GM23338 (cell line): ENCODE measurements around the gene U2AF1L4. TPM values are rescaled to one million over a fixed set of nuclear protein-coding genes. Genes with fewer than 3 reads are reported as not detected.

Experiments used
- ATAC-seq: fragments of 200-7000 bp; cut with Tn5 transposase; 3 replicates; pipeline ENCODE4 v1.9.1; 2020
- DNase-seq: peaks from one replicate; pipeline ENCODE4 v3.0.0-alpha.2; 2015; ENCODE audit warnings: low spot score
- H2AFZ ChIP-seq: fragments of 200-600 bp; sonication (generic); 2 replicates; pipeline ENCODE4 v1.8.0; 2016; ENCODE audit warnings: antibody characterized with exemption, mild to moderate bottlenecking, moderate library complexity
- H3F3A ChIP-seq: fragments of 200-600 bp; sonication (generic); replicated peaks from 2 replicates; pipeline ENCODE4 v1.8.0; 2017; ENCODE audit warnings: antibody characterized with exemption, mixed run types, low read depth
- H3K27ac ChIP-seq: fragments of 200-600 bp; sonication (generic); 2 replicates; pipeline ENCODE4 v1.6.1; 2016; ENCODE audit warnings: low read depth
- H3K27me3 ChIP-seq: fragments of 200-600 bp; sonication (generic); 2 replicates; pipeline ENCODE4 v1.8.0; 2016; ENCODE audit warnings: mild to moderate bottlenecking, mixed run types, moderate library complexity; ENCODE audit not compliant: insufficient read depth
- H3K36me3 ChIP-seq: fragments of 200-600 bp; sonication (generic); 2 replicates; pipeline ENCODE4 v1.8.0; 2016; ENCODE audit warnings: mild to moderate bottlenecking; ENCODE audit not compliant: insufficient read depth
- H3K4me1 ChIP-seq: fragments of 200-600 bp; sonication (generic); 2 replicates; pipeline ENCODE4 v1.8.0; 2016; ENCODE audit warnings: mild to moderate bottlenecking, moderate library complexity; ENCODE audit not compliant: insufficient read depth
- H3K4me2 ChIP-seq: fragments of 200-600 bp; sonication (generic); 2 replicates; pipeline ENCODE4 v1.7.1; 2017; ENCODE audit warnings: mixed run types
- H3K4me3 ChIP-seq: fragments of 200-600 bp; sonication (generic); 2 replicates; pipeline ENCODE4 v1.6.1; 2016; ENCODE audit warnings: mixed run types
- H3K79me2 ChIP-seq: fragments of 200-600 bp; sonication (generic); replicated peaks from 2 replicates; pipeline ENCODE4 v1.8.0; 2017; ENCODE audit warnings: mild to moderate bottlenecking; ENCODE audit not compliant: insufficient read depth
- H3K9me2 ChIP-seq: fragments of 200-600 bp; sonication (generic); 2 replicates; pipeline ENCODE4 v1.8.0; 2017; ENCODE audit not compliant: insufficient read depth
- H4K20me1 ChIP-seq: fragments of 200-600 bp; sonication (generic); replicated peaks from 2 replicates; pipeline ENCODE4 v1.8.0; 2017; ENCODE audit warnings: mild to moderate bottlenecking; ENCODE audit not compliant: insufficient read depth
- H3K27ac Mint-ChIP-seq: 2 replicates; pipeline ENCODE4 v1.8.0; 2020; ENCODE audit warnings: inconsistent platforms, mild to moderate bottlenecking, moderate library complexity, mixed read lengths
- H3K27me3 Mint-ChIP-seq: 3 replicates; pipeline ENCODE4 v1.8.0; 2022; ENCODE audit warnings: low read depth, mild to moderate bottlenecking, moderate library complexity, mixed read lengths, inconsistent platforms; ENCODE audit not compliant: insufficient read depth, poor library complexity
- H3K36me3 Mint-ChIP-seq: 3 replicates; pipeline ENCODE4 v1.8.0; 2021; ENCODE audit warnings: low read depth, mild to moderate bottlenecking, inconsistent platforms, moderate library complexity, mixed read lengths
- H3K4me1 Mint-ChIP-seq: 3 replicates; pipeline ENCODE4 v1.8.0; 2020; ENCODE audit warnings: mild to moderate bottlenecking, inconsistent platforms, mixed read lengths
- H3K4me3 Mint-ChIP-seq: 3 replicates; pipeline ENCODE4 v1.8.0; 2021; ENCODE audit warnings: moderate library complexity, mild to moderate bottlenecking, inconsistent platforms, mixed read lengths
- H3K9me3 Mint-ChIP-seq: 3 replicates; pipeline ENCODE4 v1.8.0; 2020; ENCODE audit warnings: moderate library complexity, mild to moderate bottlenecking, inconsistent platforms, mixed read lengths
- CREB1 ChIP-seq: fragments of 250-450 bp; sonication (Bioruptor Pico); IDR thresholded peaks from 2 replicates; pipeline ENCODE4 v1.5.0; 2020; ENCODE audit warnings: low read depth, mild to moderate bottlenecking, moderate library complexity
- EZH2phosphoT487 ChIP-seq: fragments of 200-600 bp; sonication (generic); IDR thresholded peaks from one replicate; pipeline ENCODE4 v1.8.1; 2018; ENCODE audit warnings: antibody characterized with exemption; ENCODE audit not compliant: unreplicated experiment
- JUNB ChIP-seq: IDR thresholded peaks from one replicate; pipeline ENCODE4 v1.6.1; 2016; ENCODE audit warnings: antibody characterized with exemption; ENCODE audit not compliant: unreplicated experiment
- NANOG ChIP-seq: IDR thresholded peaks from 2 replicates; pipeline ENCODE4 v1.6.1; 2016; ENCODE audit warnings: antibody characterized with exemption, borderline replicate concordance
- POLR2AphosphoS5 ChIP-seq: IDR thresholded peaks from 2 replicates; pipeline ENCODE4 v1.6.1; 2016; ENCODE audit warnings: antibody characterized with exemption, low read depth
- ZNF114 ChIP-seq: fragments of 250-450 bp; sonication (Bioruptor Pico); IDR thresholded peaks from 2 replicates; pipeline ENCODE4 v1.5.0; 2020; ENCODE audit warnings: mild to moderate bottlenecking, moderate library complexity
- ZNF331 ChIP-seq: fragments of 250-450 bp; sonication (Bioruptor Pico); IDR thresholded peaks from 2 replicates; pipeline ENCODE4 v1.5.0; 2020; ENCODE audit warnings: low read depth, mild to moderate bottlenecking, moderate library complexity
- polyA plus RNA-seq: library from polyadenylated mRNA; unstranded; fragments of >200 nt; fragmentation: Nextera tagmentation; extraction: Ambion mirVana; gene quantifications from 2 replicates; pipeline ENCODE4 v1.2.1, GENCODE V29; 2016
- total RNA-seq: library from RNA; depleted of rRNA; stranded (reverse); fragments of >200 nt; shearing (Covaris generic); gene quantifications from 2 replicates; pipeline ENCODE4 v1.2.3, GENCODE V29; 2014
- TF ChIP-seq, protein P1 (sequence below): IDR thresholded peaks from one replicate; pipeline ENCODE4 v1.6.1; 2018; ENCODE audit warnings: antibody characterized with exemption; ENCODE audit not compliant: unreplicated experiment
- TF ChIP-seq, protein P2 (sequence below): fragments of 250-450 bp; sonication (Bioruptor Pico); IDR thresholded peaks from 2 replicates; pipeline ENCODE4 v1.5.0; 2020; ENCODE audit warnings: mild to moderate bottlenecking, moderate library complexity

U2AF1L4 gene
- total and polyA plus RNA-seq, 2 experiments from 2014 or later: 13.1 to 23.7 TPM

- no peak for DNase-seq
- Histone ChIP-seq H3K79me2 (no peaks in the 10 kb centered on the region), H3K4me2 (no peak overlapping the region), H3K9me2 (no peaks in the 10 kb centered on the region), H3K27ac (no peak overlapping the region), H3K36me3 (peaks cover 29% of the 10 kb centered on the region; the same call in 1 of the 2 replicates), H3F3A (no peaks in the 10 kb centered on the region), H3K4me3 (no peak overlapping the region), H3K27me3 (no peaks in the 10 kb centered on the region), H3K4me1 (no peaks in the 10 kb centered on the region), H2AFZ (no peak overlapping the region), H4K20me1 (peaks cover 5% of the 10 kb centered on the region)
- Mint-ChIP-seq H3K36me3 (peaks cover 77% of the 10 kb centered on the region), H3K27ac (no peak overlapping the region), H3K4me1 (no peaks in the 10 kb centered on the region), H3K4me3 (no peak overlapping the region), H3K27me3 (peaks cover 13% of the 10 kb centered on the region), H3K9me3 (no peaks in the 10 kb centered on the region)
- no peak for TF ChIP-seq CREB1 (CRISPR knock-in tag)
- TF ChIP-seq ZNF331: no peak
- no peak for TF ChIP-seq NANOG
- TF ChIP-seq EZH2phosphoT487: no peak
- TF ChIP-seq POLR2AphosphoS5: no peak
- TF ChIP-seq, protein P1, sequence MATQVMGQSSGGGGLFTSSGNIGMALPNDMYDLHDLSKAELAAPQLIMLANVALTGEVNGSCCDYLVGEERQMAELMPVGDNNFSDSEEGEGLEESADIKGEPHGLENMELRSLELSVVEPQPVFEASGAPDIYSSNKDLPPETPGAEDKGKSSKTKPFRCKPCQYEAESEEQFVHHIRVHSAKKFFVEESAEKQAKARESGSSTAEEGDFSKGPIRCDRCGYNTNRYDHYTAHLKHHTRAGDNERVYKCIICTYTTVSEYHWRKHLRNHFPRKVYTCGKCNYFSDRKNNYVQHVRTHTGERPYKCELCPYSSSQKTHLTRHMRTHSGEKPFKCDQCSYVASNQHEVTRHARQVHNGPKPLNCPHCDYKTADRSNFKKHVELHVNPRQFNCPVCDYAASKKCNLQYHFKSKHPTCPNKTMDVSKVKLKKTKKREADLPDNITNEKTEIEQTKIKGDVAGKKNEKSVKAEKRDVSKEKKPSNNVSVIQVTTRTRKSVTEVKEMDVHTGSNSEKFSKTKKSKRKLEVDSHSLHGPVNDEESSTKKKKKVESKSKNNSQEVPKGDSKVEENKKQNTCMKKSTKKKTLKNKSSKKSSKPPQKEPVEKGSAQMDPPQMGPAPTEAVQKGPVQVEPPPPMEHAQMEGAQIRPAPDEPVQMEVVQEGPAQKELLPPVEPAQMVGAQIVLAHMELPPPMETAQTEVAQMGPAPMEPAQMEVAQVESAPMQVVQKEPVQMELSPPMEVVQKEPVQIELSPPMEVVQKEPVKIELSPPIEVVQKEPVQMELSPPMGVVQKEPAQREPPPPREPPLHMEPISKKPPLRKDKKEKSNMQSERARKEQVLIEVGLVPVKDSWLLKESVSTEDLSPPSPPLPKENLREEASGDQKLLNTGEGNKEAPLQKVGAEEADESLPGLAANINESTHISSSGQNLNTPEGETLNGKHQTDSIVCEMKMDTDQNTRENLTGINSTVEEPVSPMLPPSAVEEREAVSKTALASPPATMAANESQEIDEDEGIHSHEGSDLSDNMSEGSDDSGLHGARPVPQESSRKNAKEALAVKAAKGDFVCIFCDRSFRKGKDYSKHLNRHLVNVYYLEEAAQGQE: no peak
- TF ChIP-seq, protein P2, sequence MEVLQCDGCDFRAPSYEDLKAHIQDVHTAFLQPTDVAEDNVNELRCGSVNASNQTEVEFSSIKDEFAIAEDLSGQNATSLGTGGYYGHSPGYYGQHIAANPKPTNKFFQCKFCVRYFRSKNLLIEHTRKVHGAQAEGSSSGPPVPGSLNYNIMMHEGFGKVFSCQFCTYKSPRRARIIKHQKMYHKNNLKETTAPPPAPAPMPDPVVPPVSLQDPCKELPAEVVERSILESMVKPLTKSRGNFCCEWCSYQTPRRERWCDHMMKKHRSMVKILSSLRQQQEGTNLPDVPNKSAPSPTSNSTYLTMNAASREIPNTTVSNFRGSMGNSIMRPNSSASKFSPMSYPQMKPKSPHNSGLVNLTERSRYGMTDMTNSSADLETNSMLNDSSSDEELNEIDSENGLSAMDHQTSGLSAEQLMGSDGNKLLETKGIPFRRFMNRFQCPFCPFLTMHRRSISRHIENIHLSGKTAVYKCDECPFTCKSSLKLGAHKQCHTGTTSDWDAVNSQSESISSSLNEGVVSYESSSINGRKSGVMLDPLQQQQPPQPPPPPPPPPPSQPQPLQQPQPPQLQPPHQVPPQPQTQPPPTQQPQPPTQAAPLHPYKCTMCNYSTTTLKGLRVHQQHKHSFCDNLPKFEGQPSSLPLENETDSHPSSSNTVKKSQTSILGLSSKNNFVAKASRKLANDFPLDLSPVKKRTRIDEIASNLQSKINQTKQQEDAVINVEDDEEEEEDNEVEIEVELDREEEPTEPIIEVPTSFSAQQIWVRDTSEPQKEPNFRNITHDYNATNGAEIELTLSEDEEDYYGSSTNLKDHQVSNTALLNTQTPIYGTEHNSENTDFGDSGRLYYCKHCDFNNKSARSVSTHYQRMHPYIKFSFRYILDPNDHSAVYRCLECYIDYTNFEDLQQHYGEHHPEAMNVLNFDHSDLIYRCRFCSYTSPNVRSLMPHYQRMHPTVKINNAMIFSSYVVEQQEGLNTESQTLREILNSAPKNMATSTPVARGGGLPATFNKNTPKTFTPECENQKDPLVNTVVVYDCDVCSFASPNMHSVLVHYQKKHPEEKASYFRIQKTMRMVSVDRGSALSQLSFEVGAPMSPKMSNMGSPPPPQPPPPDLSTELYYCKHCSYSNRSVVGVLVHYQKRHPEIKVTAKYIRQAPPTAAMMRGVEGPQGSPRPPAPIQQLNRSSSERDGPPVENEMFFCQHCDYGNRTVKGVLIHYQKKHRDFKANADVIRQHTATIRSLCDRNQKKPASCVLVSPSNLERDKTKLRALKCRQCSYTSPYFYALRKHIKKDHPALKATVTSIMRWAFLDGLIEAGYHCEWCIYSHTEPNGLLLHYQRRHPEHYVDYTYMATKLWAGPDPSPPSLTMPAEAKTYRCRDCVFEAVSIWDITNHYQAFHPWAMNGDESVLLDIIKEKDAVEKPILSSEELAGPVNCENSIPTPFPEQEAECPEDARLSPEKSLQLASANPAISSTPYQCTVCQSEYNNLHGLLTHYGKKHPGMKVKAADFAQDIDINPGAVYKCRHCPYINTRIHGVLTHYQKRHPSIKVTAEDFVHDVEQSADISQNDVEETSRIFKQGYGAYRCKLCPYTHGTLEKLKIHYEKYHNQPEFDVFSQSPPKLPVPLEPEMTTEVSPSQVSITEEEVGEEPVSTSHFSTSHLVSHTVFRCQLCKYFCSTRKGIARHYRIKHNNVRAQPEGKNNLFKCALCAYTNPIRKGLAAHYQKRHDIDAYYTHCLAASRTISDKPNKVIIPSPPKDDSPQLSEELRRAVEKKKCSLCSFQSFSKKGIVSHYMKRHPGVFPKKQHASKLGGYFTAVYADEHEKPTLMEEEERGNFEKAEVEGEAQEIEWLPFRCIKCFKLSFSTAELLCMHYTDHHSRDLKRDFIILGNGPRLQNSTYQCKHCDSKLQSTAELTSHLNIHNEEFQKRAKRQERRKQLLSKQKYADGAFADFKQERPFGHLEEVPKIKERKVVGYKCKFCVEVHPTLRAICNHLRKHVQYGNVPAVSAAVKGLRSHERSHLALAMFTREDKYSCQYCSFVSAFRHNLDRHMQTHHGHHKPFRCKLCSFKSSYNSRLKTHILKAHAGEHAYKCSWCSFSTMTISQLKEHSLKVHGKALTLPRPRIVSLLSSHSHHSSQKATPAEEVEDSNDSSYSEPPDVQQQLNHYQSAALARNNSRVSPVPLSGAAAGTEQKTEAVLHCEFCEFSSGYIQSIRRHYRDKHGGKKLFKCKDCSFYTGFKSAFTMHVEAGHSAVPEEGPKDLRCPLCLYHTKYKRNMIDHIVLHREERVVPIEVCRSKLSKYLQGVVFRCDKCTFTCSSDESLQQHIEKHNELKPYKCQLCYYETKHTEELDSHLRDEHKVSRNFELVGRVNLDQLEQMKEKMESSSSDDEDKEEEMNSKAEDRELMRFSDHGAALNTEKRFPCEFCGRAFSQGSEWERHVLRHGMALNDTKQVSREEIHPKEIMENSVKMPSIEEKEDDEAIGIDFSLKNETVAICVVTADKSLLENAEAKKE (CRISPR knock-in tag): no peak
- no peak for TF ChIP-seq ZNF114
- no peak for TF ChIP-seq JUNB
- ATAC-seq: no peak
These were observed 17.1 kb downstream of the U2AF1L4 start for GRCh38 chr19:35727956-35728706.
